Activated naive CD8-positive, alpha-beta T cell treated with anti-CD3 and anti-CD28 coated beads, Interleukin-2, amount 50 U/mL, for 24 hours (primary cell): ENCODE measurements around the gene FOXF1.

ENCODE experiments used
- ATAC-seq: fragments of 150-1000 bp; cut with Tn5 transposase; one replicate; pipeline ENCODE4 v1.10.0; 2021
- DNase-seq: peaks from one replicate; pipeline ENCODE4 v3.0.0; 2021
- H3K27ac Mint-ChIP-seq: one replicate; pipeline ENCODE4 v1.8.0; 2021; ENCODE audit warnings: mild to moderate bottlenecking, mixed read lengths
- H3K27me3 Mint-ChIP-seq: one replicate; pipeline ENCODE4 v1.8.0; 2021; ENCODE audit warnings: mixed read lengths
- H3K36me3 Mint-ChIP-seq: one replicate; pipeline ENCODE4 v1.8.0; 2021; ENCODE audit warnings: low read depth, mixed read lengths
- H3K4me1 Mint-ChIP-seq: one replicate; pipeline ENCODE4 v1.8.0; 2021; ENCODE audit warnings: mixed read lengths
- H3K4me3 Mint-ChIP-seq: one replicate; pipeline ENCODE4 v1.8.0; 2021; ENCODE audit warnings: mild to moderate bottlenecking, moderate library complexity, mixed read lengths
- H3K9me3 Mint-ChIP-seq: one replicate; pipeline ENCODE4 v1.8.0; 2021; ENCODE audit warnings: mixed read lengths

The FOXF1 gene

GRCh38 chr16:86556576-86556975 is 46.2 kb downstream of the FOXF1 start:
- Mint-ChIP-seq H3K4me1 (peaks cover 25% of the 10 kb centered on the region), H3K27ac (no peak overlapping the region), H3K4me3 (no peak overlapping the region), H3K27me3 (peaks cover 11% of the 10 kb centered on the region), H3K9me3 (no peaks in the 10 kb centered on the region), H3K36me3 (peaks cover 14% of the 10 kb centered on the region)
- ATAC-seq (no peak), DNase-seq (no peak)

GRCh38 chr16:86557587-86557986 is 47.3 kb downstream of the FOXF1 start:
- ATAC-seq = no peak
- H3K36me3 Mint-ChIP-seq = peaks cover 12% of the 10 kb centered on the region
- H3K4me3 Mint-ChIP-seq = no peak overlapping the region
- peaks cover 25% of the 10 kb centered on the region for H3K4me1 Mint-ChIP-seq
- peaks cover 14% of the 10 kb centered on the region for H3K27me3 Mint-ChIP-seq
- H3K9me3 Mint-ChIP-seq = no peaks in the 10 kb centered on the region
- H3K27ac Mint-ChIP-seq = no peak overlapping the region
- DNase-seq = no peak

- peaks cover 25% of the 10 kb centered on the region for H3K4me1 Mint-ChIP-seq
- H3K27ac Mint-ChIP-seq = no peak overlapping the region
- H3K27me3 Mint-ChIP-seq = peaks cover 21% of the 10 kb centered on the region
- no peak overlapping the region for H3K4me3 Mint-ChIP-seq
- H3K36me3 Mint-ChIP-seq = peaks cover 10% of the 10 kb centered on the region
- ATAC-seq (no peak), DNase-seq (no peak)
- no peaks in the 10 kb centered on the region for H3K9me3 Mint-ChIP-seq
Observed at GRCh38 chr16:86558355-86559193, 48.2 kb downstream of the FOXF1 start.

- Mint-ChIP-seq H3K36me3 (peaks cover 2% of the 10 kb centered on the region), H3K27ac (no peak overlapping the region), H3K9me3 (no peaks in the 10 kb centered on the region), H3K4me3 (no peak overlapping the region), H3K4me1 (peaks cover 22% of the 10 kb centered on the region), H3K27me3 (peaks cover 33% of the 10 kb centered on the region)
- DNase-seq (no peak), ATAC-seq (no peak)
Observed at GRCh38 chr16:86559802-86560305, 49.5 kb downstream of the FOXF1 start.

- DNase-seq = no peak
- Mint-ChIP-seq H3K4me1 (peaks cover 11% of the 10 kb centered on the region), H3K4me3 (no peak overlapping the region), H3K36me3 (peaks cover under 1% of the 10 kb centered on the region), H3K9me3 (no peaks in the 10 kb centered on the region), H3K27me3 (peaks cover 53% of the 10 kb centered on the region), H3K27ac (no peak overlapping the region)
- no peak for ATAC-seq
Observed at GRCh38 chr16:86562356-86562755, 52.0 kb downstream of the FOXF1 start.

GRCh38 chr16:86563469-86564345 is 53.4 kb downstream of the FOXF1 start:
- H3K9me3 Mint-ChIP-seq = no peaks in the 10 kb centered on the region
- peaks cover 2% of the 10 kb centered on the region for H3K36me3 Mint-ChIP-seq
- H3K4me1 Mint-ChIP-seq = peaks cover 11% of the 10 kb centered on the region
- ATAC-seq = peak; percentile 65
- H3K4me3 Mint-ChIP-seq = no peak overlapping the region
- no peak overlapping the region for H3K27ac Mint-ChIP-seq
- H3K27me3 Mint-ChIP-seq = peaks cover 53% of the 10 kb centered on the region
- DNase-seq = peak; percentile 83
